ENCODE measurements around the gene STRIP1.
"Not testable (repeated sequence)": the region's sequence is repeated elsewhere in the genome, so short reads cannot be mapped to it uniquely, and the experiment has no call there.

The STRIP1 gene

DNA sequence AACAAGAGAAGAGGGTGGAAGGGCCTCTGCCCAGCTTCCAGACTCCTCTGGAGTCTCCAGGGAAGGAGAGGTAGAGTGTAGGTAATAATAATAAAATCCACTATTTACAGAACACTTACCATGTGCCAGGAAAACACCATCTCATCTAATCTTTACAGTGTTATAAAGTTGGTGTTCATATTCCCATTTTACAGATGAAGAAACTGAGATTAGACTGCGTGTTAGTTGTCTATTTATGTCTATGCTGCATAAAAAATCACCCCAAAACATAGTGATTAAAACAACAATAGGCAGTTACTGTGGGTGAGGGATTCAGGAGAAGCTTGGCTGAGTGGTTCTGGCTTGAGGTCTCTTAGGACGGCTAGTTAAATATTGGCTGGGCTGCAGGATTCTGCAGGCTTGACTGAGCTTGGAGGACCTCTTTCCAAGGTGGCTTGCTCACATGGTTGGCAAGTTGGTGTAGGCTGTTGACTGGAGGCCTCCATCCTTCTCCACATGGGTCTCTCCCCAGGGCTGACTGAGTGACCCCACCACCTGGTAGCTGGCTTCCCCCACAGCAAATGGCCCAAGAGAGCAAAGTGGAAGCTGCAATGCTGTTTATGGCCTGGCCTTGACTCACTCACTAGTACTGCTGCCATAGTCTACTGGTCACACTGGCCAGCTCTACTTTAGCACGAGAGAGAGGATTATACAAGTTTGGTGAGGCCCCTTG is 42.5 kb downstream of the STRIP1 start:
- no peak for TF ChIP-seq CTCF (IDR thresholded peaks at IDR 0.05; ENCODE audit: low read depth, low read length)
- no peak overlapping the region for H3K4me3 ChIP-seq (replicated peaks in 1 of 2; ENCODE audit: low read depth in 2 of 2, low read length in 2 of 2)

DNA sequence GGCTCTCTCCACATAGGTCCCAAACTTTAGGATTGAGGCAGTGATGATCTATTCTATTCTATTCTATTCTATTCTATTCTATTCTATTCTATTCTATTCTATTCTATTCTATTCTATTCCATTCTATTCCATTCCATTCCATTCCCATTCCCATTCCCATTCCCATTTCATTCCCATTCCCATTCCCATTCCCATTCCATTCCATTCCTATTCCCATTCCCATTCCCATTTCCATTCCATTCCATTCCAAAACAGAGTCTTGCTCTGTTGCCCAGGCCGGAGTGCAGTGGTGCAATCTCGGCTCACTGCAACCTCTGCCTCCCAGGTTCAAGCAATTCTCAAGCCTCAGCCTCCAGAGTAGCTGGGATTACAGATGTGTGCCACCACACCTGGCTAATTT is 45.6 kb downstream of the STRIP1 start:
- not testable (repeated sequence) for DNase-seq (ENCODE audit: low read depth in 2 of 2); H3K4me3 ChIP-seq (replicated peaks in 1 of 2; ENCODE audit: low read depth in 2 of 2, low read length in 2 of 2)

More for the DNA sequence above, 42.5 kb downstream of the STRIP1 start:
- DNase-seq (ENCODE audit: low read depth in 2 of 2): no peak

DNA sequence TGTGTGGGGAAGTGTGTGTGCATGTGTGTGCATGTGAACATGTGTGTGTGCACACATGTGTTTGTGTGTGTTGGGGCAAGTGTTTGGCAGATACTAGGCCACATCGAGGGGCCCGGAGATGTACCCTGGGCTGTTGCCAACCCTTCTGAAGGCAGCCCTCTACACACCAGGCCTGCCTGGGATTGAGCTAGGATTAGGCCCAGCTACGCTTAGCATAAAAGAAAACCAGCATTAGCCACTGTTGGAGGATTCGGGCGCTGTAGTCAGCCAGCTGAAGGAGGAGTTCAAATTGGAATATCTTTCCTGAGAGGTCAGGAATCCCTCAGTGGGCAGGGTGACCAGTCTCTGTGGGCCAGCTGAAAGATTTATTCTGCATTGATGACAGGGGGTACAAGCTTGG is 46.6 kb downstream of the STRIP1 start:
- TF ChIP-seq CTCF (IDR thresholded peaks at IDR 0.05; ENCODE audit: low read depth, low read length): no peak
- no peak for DNase-seq (ENCODE audit: low read depth in 2 of 2)
- H3K4me3 ChIP-seq (replicated peaks in 1 of 2; ENCODE audit: low read depth in 2 of 2, low read length in 2 of 2): no peak overlapping the region

DNA sequence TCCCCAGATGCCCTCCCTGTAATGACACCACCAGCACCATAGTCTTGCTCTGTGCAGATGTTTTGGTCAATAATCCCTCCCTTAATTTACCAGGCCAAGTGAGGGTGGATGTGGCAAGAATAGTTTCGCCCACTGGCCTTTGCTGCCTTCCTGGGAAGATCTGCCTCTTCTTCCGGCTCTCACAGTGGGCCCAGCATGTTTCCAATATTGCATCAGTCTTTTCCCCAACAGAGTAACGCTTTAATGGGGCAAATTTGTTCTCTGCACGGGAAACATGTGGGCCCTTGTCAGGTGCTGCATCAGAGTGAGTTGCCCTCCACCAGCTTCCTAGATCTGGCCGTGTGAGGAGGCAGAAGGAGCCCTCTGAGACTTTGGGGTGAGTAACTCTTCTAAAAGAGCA is 48.1 kb downstream of the STRIP1 start:
- no peak overlapping the region for H3K4me3 ChIP-seq (replicated peaks in 1 of 2; ENCODE audit: low read depth in 2 of 2, low read length in 2 of 2)
- DNase-seq (ENCODE audit: low read depth in 2 of 2): no peak
- no peak for TF ChIP-seq CTCF (IDR thresholded peaks at IDR 0.05; ENCODE audit: low read depth, low read length)

DNA sequence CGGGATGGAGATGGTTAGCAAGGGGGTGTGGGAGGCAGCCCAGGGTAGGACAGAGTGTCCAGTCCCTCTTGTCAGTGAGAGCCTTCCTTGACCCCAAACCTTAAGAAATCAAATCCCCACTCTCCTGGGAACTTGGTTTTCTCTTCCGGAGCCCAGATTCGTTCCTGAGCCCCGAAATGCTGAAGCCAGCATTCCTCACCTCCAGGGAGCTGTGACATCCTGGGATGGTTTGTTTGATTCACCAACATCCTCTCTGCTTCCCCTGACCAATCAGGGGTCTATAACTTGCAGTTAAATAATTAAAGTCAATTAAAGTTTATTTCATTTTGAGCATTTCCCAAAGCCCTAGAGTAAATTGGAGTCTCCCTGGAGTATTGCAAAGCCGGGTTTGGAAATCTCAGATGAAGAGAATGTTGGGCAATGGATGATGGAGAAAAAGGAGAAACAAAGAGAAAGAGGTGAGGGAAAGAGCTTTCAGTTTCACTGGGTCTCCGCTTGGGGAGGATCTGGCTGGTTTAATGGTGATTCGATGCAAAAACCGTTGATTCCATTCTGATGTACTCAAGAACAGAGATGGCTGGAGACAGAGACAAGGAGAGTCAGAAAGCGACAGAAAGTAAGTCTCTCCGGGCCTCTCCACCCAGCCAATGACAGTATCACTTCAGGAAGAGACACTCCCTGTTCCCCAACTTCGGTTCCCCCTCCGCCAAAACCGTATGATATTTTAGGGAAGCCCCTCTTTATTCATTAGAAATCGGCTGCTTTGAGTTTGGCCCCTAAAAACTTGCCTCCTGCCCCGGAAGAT is 48.8 kb downstream of the STRIP1 start:
- H3K4me3 ChIP-seq (replicated peaks in 1 of 2; ENCODE audit: low read depth in 2 of 2, low read length in 2 of 2): no peak overlapping the region
- TF ChIP-seq CTCF (IDR thresholded peaks at IDR 0.05; ENCODE audit: low read depth, low read length): no peak
- no peak for DNase-seq (ENCODE audit: low read depth in 2 of 2)

- no peak for DNase-seq (ENCODE audit: low read depth in 2 of 2)
- H3K4me3 ChIP-seq (replicated peaks in 1 of 2; ENCODE audit: low read depth in 2 of 2, low read length in 2 of 2): peak overlapping the region in 1 of 2 donors; percentile 55
- TF ChIP-seq CTCF (IDR thresholded peaks at IDR 0.05; ENCODE audit: low read depth, low read length): no peak
Measured at GRCh38 chr1:110083866-110084226, 49.4 kb downstream of the STRIP1 start.

- H3K4me3 ChIP-seq (replicated peaks in 1 of 2; ENCODE audit: low read depth in 2 of 2, low read length in 2 of 2): peak overlapping the region; percentile 28 to 55
- no peak for TF ChIP-seq CTCF (IDR thresholded peaks at IDR 0.05; ENCODE audit: low read depth, low read length)
- peak; percentile 48 to 53 for DNase-seq (ENCODE audit: low read depth in 2 of 2)
Measured at GRCh38 chr1:110084227-110085078, 50.0 kb downstream of the STRIP1 start.

Measured in cardiac fibroblast (primary cell).